PC-3 (cell line): ENCODE data around the gene ACYP2. TPM values are rescaled to one million over a fixed set of nuclear protein-coding genes. Genes with fewer than 3 reads are reported as not detected.
A peak's percentile ranks its signal among the peaks of the same experiment; 100 is the strongest.
"Not testable (repeated sequence)": the region's sequence is repeated elsewhere in the genome, so short reads cannot be mapped to it uniquely, and the experiment has no call there.

Source experiments
- ATAC-seq: fragments of 200-7000 bp; cut with Tn5 transposase; 2 replicates; pipeline ENCODE4 v1.9.1; 2020; ENCODE audit warnings: mild to moderate bottlenecking, moderate library complexity
- BruUV-seq: library from RNA; stranded (reverse); fragments of 400-500 nt; replicated peaks from 2 replicates; lab custom pipeline; 2021; lab: Mats Ljungman, UMichigan
- CTCF ChIA-PET: fragments of 300-600 bp; sonication (Branson Sonifier 250); formaldehyde crosslinking; loops from one replicate; lab custom pipeline; 2022; ENCODE audit warnings: antibody characterized with exemption; lab: Charles Lee
- POLR2A ChIA-PET: fragments of 300-600 bp; sonication (Branson Sonifier 250); formaldehyde crosslinking; loops from one replicate; lab custom pipeline; 2022; ENCODE audit warnings: antibody characterized with exemption; ENCODE audit not compliant: unreplicated experiment; lab: Charles Lee
- DNase-seq: peaks from one replicate; pipeline ENCODE4 v3.0.0-alpha.2; 2015
- H2AFZ ChIP-seq: fragments of 300-600 bp; sonication (generic); 2 replicates; pipeline ENCODE4 v1.6.0; 2016; ENCODE audit warnings: antibody characterized with exemption, low read length
- H3F3A ChIP-seq: fragments of 300-600 bp; sonication (generic); one replicate; pipeline ENCODE4 v1.6.0; 2017; ENCODE audit warnings: antibody characterized with exemption, low read length, control low read depth, mild to moderate bottlenecking; ENCODE audit not compliant: unreplicated experiment
- H3K27ac ChIP-seq: fragments of 300-600 bp; sonication (generic); 2 replicates; pipeline ENCODE4 v1.5.1; 2016; ENCODE audit warnings: mild to moderate bottlenecking, low read length
- H3K27me3 ChIP-seq: fragments of 300-600 bp; sonication (generic); 2 replicates; pipeline ENCODE4 v1.6.1; 2016; ENCODE audit warnings: low read length, mixed read lengths
- H3K36me3 ChIP-seq: fragments of 300-600 bp; sonication (generic); 2 replicates; pipeline ENCODE4 v1.6.1; 2016; ENCODE audit warnings: low read depth, mixed run types, low read length, mixed read lengths
- H3K4me1 ChIP-seq: fragments of 300-600 bp; sonication (generic); 2 replicates; pipeline ENCODE4 v1.5.1; 2016; ENCODE audit warnings: low read length; ENCODE audit not compliant: insufficient read depth
- H3K4me2 ChIP-seq: fragments of 300-600 bp; sonication (generic); 2 replicates; pipeline ENCODE4 v1.6.0; 2016; ENCODE audit warnings: low read length
- H3K4me3 ChIP-seq: fragments of 300-600 bp; sonication (generic); 2 replicates; pipeline ENCODE4 v1.5.1; 2016; ENCODE audit warnings: mild to moderate bottlenecking, low read length, mixed read lengths
- H3K79me2 ChIP-seq: fragments of 300-600 bp; sonication (generic); 2 replicates; pipeline ENCODE4 v1.6.1; 2017; ENCODE audit warnings: low read length, mixed read lengths
- H3K9ac ChIP-seq: fragments of 300-600 bp; sonication (generic); 2 replicates; pipeline ENCODE4 v1.6.0; 2016; ENCODE audit warnings: mild to moderate bottlenecking, low read length
- H3K9me2 ChIP-seq: fragments of 300-600 bp; sonication (generic); replicated peaks from 2 replicates; pipeline ENCODE4 v1.6.1; 2016; ENCODE audit warnings: mixed run types, low read length, mixed read lengths
- H3K9me3 ChIP-seq: fragments of 300-600 bp; sonication (generic); 2 replicates; pipeline ENCODE4 v1.6.1; 2016; ENCODE audit warnings: low read length, mixed read lengths
- H4K20me1 ChIP-seq: fragments of 300-600 bp; sonication (generic); 2 replicates; pipeline ENCODE4 v1.6.1; 2016; ENCODE audit warnings: low read length, mixed read lengths
- EZH2 ChIP-seq: fragments of 300-600 bp; sonication (generic); IDR thresholded peaks from one replicate; pipeline ENCODE4 v1.6.1; 2017; ENCODE audit warnings: antibody characterized with exemption, mild to moderate bottlenecking, low read length; ENCODE audit not compliant: unreplicated experiment
- EZH2phosphoT487 ChIP-seq: fragments of 300-600 bp; sonication (generic); IDR thresholded peaks from 2 replicates; pipeline ENCODE4 v1.6.1; 2018; ENCODE audit warnings: mild to moderate bottlenecking, antibody characterized with exemption, low read length, borderline replicate concordance
- intact Hi-C: fragments of 100-400 bp; cut with micrococcal nuclease; formaldehyde crosslinking; loops from 2 replicates; pipeline ENCODE4 v1.9.0; 2023
- total RNA-seq: library from RNA; depleted of rRNA; stranded (reverse); fragments of >200 nt; gene quantifications from 2 replicates; pipeline ENCODE4 v1.2.3, GENCODE V29; 2014
- TF ChIP-seq, protein P1 (sequence below): fragments of 300-600 bp; sonication (generic); conservative IDR thresholded peaks from 2 replicates; pipeline ENCODE4 v1.5.1; 2017; ENCODE audit warnings: antibody characterized with exemption, low read depth, mild to moderate bottlenecking, low read length

ACYP2 gene
- total RNA-seq, 1 experiment from 2014 or later = 8.3 TPM

GRCh38 chr2:54289917-54290316, 174.5 kb downstream of the ACYP2 start:
- H3K9me3 ChIP-seq = no peaks in the 10 kb centered on the region
- no peak overlapping the region for H2AFZ ChIP-seq

DNA sequence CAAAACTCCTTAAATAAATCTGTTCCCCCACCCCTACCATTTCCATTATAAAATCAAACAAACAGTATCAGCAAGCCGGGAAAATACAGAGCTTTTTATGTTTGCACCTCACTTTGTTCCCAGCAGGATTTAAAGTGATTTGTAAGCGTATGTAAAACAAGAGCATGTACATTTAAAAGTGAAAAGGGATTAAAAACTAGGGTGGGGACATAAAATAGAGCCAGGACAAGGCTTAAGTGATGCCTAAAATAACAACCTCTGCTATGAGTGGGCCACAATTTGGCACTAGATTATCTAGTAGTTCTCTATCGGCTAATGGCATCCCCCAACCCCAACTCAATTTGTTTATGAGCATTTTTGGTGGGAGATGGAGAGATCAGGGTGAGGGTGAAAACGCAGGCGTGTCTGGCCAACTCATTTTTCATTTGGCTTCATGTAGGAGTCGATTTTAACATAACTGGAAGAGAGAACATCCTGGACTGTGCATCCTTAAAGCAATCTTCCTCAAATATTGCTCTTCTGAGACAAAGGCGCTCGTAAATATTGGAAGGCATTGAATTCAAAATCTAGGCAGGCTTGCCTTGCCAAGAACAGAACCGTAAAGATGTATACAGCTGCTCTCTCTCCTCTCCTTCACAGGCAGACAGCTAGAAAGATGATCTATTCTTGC, 175.1 kb downstream of the ACYP2 start:
- Histone ChIP-seq H3K9me2 (no peaks in the 10 kb centered on the region), H3K36me3 (no peaks in the 10 kb centered on the region), H3K27me3 (no peaks in the 10 kb centered on the region), H3K9ac (no peak overlapping the region), H3K9me3 (no peaks in the 10 kb centered on the region), H3F3A (no peaks in the 10 kb centered on the region), H3K4me3 (no peak overlapping the region), H2AFZ (no peak overlapping the region), H4K20me1 (no peaks in the 10 kb centered on the region), H3K27ac (no peak overlapping the region), H3K4me2 (no peak overlapping the region), H3K4me1 (peaks cover 5% of the 10 kb centered on the region), H3K79me2 (no peaks in the 10 kb centered on the region)
- ChIA-PET POLR2A (interaction anchor here (0.6 kb wide), 1 partner anchor 504 kb away, joined by 3 read pairs; the partner anchor contains the start of gene ASB3), CTCF (no interaction called here)
- BruUV-seq = no TSS peak
- DNase-seq (no peak), ATAC-seq (no peak)
- intact Hi-C loops = no loop called here
- TF ChIP-seq EZH2phosphoT487 (no peak), EZH2 (no peak)
- TF ChIP-seq, protein P1, sequence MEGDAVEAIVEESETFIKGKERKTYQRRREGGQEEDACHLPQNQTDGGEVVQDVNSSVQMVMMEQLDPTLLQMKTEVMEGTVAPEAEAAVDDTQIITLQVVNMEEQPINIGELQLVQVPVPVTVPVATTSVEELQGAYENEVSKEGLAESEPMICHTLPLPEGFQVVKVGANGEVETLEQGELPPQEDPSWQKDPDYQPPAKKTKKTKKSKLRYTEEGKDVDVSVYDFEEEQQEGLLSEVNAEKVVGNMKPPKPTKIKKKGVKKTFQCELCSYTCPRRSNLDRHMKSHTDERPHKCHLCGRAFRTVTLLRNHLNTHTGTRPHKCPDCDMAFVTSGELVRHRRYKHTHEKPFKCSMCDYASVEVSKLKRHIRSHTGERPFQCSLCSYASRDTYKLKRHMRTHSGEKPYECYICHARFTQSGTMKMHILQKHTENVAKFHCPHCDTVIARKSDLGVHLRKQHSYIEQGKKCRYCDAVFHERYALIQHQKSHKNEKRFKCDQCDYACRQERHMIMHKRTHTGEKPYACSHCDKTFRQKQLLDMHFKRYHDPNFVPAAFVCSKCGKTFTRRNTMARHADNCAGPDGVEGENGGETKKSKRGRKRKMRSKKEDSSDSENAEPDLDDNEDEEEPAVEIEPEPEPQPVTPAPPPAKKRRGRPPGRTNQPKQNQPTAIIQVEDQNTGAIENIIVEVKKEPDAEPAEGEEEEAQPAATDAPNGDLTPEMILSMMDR = no peak

More at GRCh38 chr2:54289917-54290316, 174.5 kb downstream of the ACYP2 start:
- Histone ChIP-seq H3K36me3 (no peaks in the 10 kb centered on the region), H3K9me2 (no peaks in the 10 kb centered on the region), H3K27ac (no peak overlapping the region), H4K20me1 (no peaks in the 10 kb centered on the region), H3K79me2 (no peaks in the 10 kb centered on the region), H3K4me1 (peaks cover 2% of the 10 kb centered on the region), H3K27me3 (no peaks in the 10 kb centered on the region), H3F3A (no peaks in the 10 kb centered on the region), H3K4me3 (no peak overlapping the region), H3K9ac (no peak overlapping the region), H3K4me2 (no peak overlapping the region)
- no peak for ATAC-seq
- no peak for DNase-seq
- TF ChIP-seq EZH2phosphoT487 (no peak), EZH2 (no peak)
- TF ChIP-seq, protein P1 = no peak
- ChIA-PET POLR2A (no interaction called here), CTCF (no interaction called here)
- no TSS peak for BruUV-seq
- intact Hi-C loops = no loop called here

DNA sequence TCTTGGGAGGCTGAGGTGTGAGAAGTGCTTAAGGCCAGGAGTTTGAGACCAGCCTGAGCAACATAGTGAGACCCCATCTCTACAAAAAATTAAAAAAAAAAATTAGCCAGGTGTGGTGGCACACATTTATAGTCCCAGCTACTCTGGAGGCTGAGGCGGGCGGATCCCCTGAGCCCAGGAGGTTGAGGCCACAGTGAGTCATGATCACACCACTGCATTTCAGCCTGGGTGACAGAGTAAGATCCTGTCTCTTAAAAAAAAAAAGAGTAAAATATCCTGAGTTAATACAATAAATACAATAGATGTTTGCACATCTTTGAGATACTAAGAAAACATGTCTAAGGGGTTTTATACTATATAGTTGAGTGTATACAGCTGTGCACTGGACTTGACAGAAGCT, 179.2 kb downstream of the ACYP2 start:
- H3K9me2 ChIP-seq, H3K4me2 ChIP-seq, POLR2A ChIA-PET, H3F3A ChIP-seq, H3K36me3 ChIP-seq, H3K27me3 ChIP-seq, H3K9ac ChIP-seq, BruUV-seq, H4K20me1 ChIP-seq, H3K4me3 ChIP-seq, H3K9me3 ChIP-seq, H3K27ac ChIP-seq, H3K79me2 ChIP-seq, intact Hi-C loops, H3K4me1 ChIP-seq, H2AFZ ChIP-seq: not testable (repeated sequence)
- DNase-seq (peak; percentile 34), ATAC-seq (peak; percentile 77)
- CTCF ChIA-PET = interaction anchor here (0.6 kb wide), 1 partner anchor 88 kb away, joined by 6 read pairs; no protein-coding TSS in a partner anchor
